Measurements from ENCODE around the gene AKAP13. TPM values are rescaled to one million over a fixed set of nuclear protein-coding genes. Genes with fewer than 3 reads are reported as not detected.
A peak's percentile ranks its signal among the peaks of the same experiment; 100 is the strongest.

The AKAP13 gene
- total RNA-seq, 2 donors from 2014 or later, result 228 to 273 TPM

GRCh38 chr15:85563731-85564130, 183.3 kb downstream of the AKAP13 start:
- Histone ChIP-seq H3K27me3 (replicated peaks; ENCODE audit: insufficient read depth) (no peaks in the 10 kb centered on the region), H3K36me3 (no peaks in the 10 kb centered on the region), H3K9me3 (no peaks in the 10 kb centered on the region), H3K4me3 (no peak overlapping the region), H3K27ac (peak overlapping the region in 1 of 2 donors; percentile 57), H3K4me1 (ENCODE audit: control insufficient read depth in 1 of 2, low read depth in 2 of 2) (peaks cover 8 to 18% of the 10 kb centered on the region in 2 donors)
- ATAC-seq (ENCODE audit: insufficient number of reproducible peaks, low FRiP score, low read depth) (no peak), DNase-seq (ENCODE audit: low spot score) (no peak)
- TF ChIP-seq CTCF (IDR thresholded peaks at IDR 0.05), result no peak

- H3K27ac ChIP-seq, result no peak overlapping the region
- H3K4me3 ChIP-seq, result no peak overlapping the region
- TF ChIP-seq CTCF (IDR thresholded peaks at IDR 0.05), result no peak
- ATAC-seq (ENCODE audit: insufficient number of reproducible peaks, low FRiP score, low read depth), result no peak
- no peaks in the 10 kb centered on the region for H3K36me3 ChIP-seq
- peaks cover 8 to 15% of the 10 kb centered on the region in 2 donors for H3K4me1 ChIP-seq (ENCODE audit: control insufficient read depth in 1 of 2, low read depth in 2 of 2)
- no peaks in the 10 kb centered on the region for H3K9me3 ChIP-seq
- DNase-seq (ENCODE audit: low spot score), result no peak
- no peaks in the 10 kb centered on the region for H3K27me3 ChIP-seq (replicated peaks; ENCODE audit: insufficient read depth)
These were observed 184.3 kb downstream of the AKAP13 start for GRCh38 chr15:85564686-85565085.

GRCh38 chr15:85568261-85568808, 187.9 kb downstream of the AKAP13 start:
- Histone ChIP-seq H3K4me1 (ENCODE audit: control insufficient read depth in 1 of 2, low read depth in 2 of 2) (peaks cover 3 to 8% of the 10 kb centered on the region in 2 donors), H3K4me3 (no peak overlapping the region), H3K36me3 (no peaks in the 10 kb centered on the region), H3K9me3 (no peaks in the 10 kb centered on the region), H3K27ac (no peak overlapping the region), H3K27me3 (replicated peaks; ENCODE audit: insufficient read depth) (no peaks in the 10 kb centered on the region)
- TF ChIP-seq CTCF (IDR thresholded peaks at IDR 0.05), result no peak
- ATAC-seq (ENCODE audit: insufficient number of reproducible peaks, low FRiP score, low read depth) (no peak), DNase-seq (ENCODE audit: low spot score) (no peak)

- no peaks in the 10 kb centered on the region for H3K27me3 ChIP-seq (replicated peaks; ENCODE audit: insufficient read depth)
- TF ChIP-seq CTCF (IDR thresholded peaks at IDR 0.05), result no peak
- no peak overlapping the region for H3K4me3 ChIP-seq
- H3K4me1 ChIP-seq (ENCODE audit: control insufficient read depth in 1 of 2, low read depth in 2 of 2), result peaks cover 0 to 2% of the 10 kb centered on the region in 2 donors
- no peaks in the 10 kb centered on the region for H3K9me3 ChIP-seq
- no peak for DNase-seq (ENCODE audit: low spot score)
- ATAC-seq (ENCODE audit: insufficient number of reproducible peaks, low FRiP score, low read depth), result no peak
- H3K27ac ChIP-seq, result no peak overlapping the region
- no peaks in the 10 kb centered on the region for H3K36me3 ChIP-seq
These were observed 189.9 kb downstream of the AKAP13 start for GRCh38 chr15:85570336-85570735.

GRCh38 chr15:85571780-85572179, 191.4 kb downstream of the AKAP13 start:
- Histone ChIP-seq H3K27ac (no peak overlapping the region), H3K4me3 (no peak overlapping the region), H3K9me3 (no peaks in the 10 kb centered on the region), H3K4me1 (ENCODE audit: control insufficient read depth in 1 of 2, low read depth in 2 of 2) (peaks cover 5 to 15% of the 10 kb centered on the region in 2 donors), H3K27me3 (replicated peaks; ENCODE audit: insufficient read depth) (no peaks in the 10 kb centered on the region), H3K36me3 (no peaks in the 10 kb centered on the region)
- no peak for TF ChIP-seq CTCF (IDR thresholded peaks at IDR 0.05)
- no peak for DNase-seq (ENCODE audit: low spot score)
- ATAC-seq (ENCODE audit: insufficient number of reproducible peaks, low FRiP score, low read depth), result no peak

Measured in thoracic aorta (tissue), 2 donors.